GM12801 (cell line): Measurements from ENCODE around the gene TRAPPC3.

Source experiments
- CTCF ChIP-seq: IDR thresholded peaks from one replicate; pipeline ENCODE4 v1.5.1; 2011; ENCODE audit warnings: control low read depth; ENCODE audit not compliant: insufficient read length; ENCODE audit errors: extremely low read depth

The TRAPPC3 gene

GRCh38 chr1:36087233-36088123, 61.8 kb downstream of the TRAPPC3 start:
- TF ChIP-seq CTCF = no peak
